Stimulated activated CD4-positive, alpha-beta T cell treated with anti-CD3 and anti-CD28 coated beads, TNF-alpha, amount 100 ng/mL, for 24 hours (primary cell): ENCODE data around the gene MSI2.

ENCODE experiments used
- DNase-seq, 3 experiments: peaks; one replicate each; pipeline ENCODE4 v3.0.0-alpha.2; 2020; ENCODE audit warnings: low read depth in 3 of 3

MSI2 gene

DNA sequence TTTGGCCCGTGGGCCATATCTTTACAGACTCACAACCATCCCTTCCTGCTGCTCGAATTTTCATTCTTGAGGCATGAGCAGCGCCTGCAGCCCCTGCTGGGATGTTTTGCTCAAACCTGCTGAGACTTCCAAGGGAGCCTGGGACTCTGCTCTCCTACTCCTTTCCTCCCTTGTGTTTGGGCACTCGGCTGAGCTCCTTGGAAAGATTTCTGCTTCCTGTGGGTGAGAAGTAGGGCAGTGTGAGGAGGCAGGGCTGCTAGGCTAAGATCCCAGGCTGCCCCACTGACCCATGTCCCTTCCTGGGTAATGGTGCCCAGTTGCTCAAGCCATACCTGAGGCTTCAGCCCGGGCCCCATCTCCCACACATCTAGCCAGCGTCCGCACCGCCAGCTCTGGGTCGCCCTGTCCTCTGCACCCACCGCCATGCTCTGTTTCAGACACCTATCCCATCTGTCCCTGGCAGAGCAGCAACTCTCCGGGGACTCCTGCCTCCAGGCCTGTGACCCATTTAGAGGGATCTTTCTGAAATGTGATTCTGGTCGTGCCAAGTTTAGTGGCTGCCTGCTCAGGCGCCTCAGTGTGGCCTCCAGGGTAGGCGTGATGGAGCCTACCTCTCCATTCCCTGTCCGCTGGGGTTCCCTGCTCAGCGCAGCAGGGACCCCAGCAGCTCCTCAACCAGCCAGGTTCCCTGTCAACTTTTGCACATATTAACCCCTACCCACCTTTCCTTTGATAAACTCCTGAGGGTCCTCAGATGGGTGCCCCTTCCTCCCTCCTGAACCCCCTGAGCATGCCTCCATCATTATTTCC lies 298.7 kb downstream of the MSI2 start:
- DNase-seq, result no peak

- no peak for DNase-seq
Measured at GRCh38 chr17:57555636-57556175, 299.4 kb downstream of the MSI2 start.

GRCh38 chr17:57556320-57556719 lies 300.0 kb downstream of the MSI2 start:
- no peak for DNase-seq

GRCh38 chr17:57556977-57557376 lies 300.7 kb downstream of the MSI2 start:
- no peak for DNase-seq

- DNase-seq, result no peak
Measured at GRCh38 chr17:57557416-57557815, 301.1 kb downstream of the MSI2 start.

- DNase-seq, result no peak
Measured at GRCh38 chr17:57557834-57558681, 301.7 kb downstream of the MSI2 start.

- DNase-seq, result no peak
Measured at GRCh38 chr17:57559226-57559625, 302.9 kb downstream of the MSI2 start.

DNA sequence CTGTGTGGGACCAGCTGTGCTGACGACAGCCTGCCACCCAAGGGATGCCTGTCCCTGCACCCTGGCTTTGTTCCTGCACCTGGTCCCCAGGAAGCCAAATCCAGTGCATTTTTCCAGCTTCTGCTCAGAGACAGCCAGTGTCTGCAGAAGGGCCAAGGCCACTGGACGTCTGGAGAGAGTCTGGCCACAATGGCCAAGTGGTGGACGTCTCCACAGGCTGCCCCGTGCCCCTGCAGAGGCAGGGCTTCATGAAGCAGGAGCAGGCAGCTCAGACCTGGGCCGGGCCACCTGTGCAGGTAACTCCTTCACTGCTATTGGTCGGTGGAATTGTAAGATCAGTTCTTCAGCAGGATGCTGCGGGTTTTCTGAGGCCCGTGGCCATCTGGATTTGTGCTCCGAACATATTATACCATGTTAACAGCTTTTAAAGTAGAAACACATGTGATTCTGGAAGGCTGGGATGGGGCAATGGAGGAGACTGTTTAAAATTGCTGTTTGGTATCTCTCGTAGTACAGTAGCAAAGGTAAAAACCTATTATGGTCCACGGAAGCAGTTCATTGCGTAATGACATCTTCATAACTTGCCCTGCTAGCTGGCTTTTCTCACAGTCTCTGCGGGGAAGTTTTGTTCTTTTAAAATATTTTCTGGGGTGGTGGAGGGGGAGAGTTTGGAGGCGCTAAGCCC lies 303.5 kb downstream of the MSI2 start:
- DNase-seq, result no peak

- no peak for DNase-seq
Measured at GRCh38 chr17:57560319-57560705, 304.0 kb downstream of the MSI2 start.

- DNase-seq, result no peak
Measured at GRCh38 chr17:57561072-57561861, 304.9 kb downstream of the MSI2 start.

GRCh38 chr17:57562184-57562698 lies 305.9 kb downstream of the MSI2 start:
- no peak for DNase-seq

DNA sequence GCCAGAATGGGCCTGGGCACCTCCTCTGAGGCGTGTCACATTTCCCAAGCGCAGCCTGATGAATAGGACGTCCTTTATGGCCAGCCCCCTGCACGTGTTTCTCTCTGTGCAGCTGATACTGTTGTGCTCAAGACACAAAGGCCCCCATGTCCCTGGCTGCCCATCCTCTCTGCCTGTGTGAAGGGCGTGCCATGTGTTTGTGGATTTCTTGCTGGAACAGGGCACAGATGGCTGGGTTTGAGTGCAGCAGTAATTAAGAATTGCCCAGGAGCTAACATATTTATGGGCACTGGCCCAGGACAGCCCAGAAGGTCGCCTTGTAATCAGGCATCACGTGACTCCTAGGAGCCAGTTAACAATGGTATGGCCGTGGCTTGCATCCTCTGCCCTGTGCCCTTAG lies 307.6 kb downstream of the MSI2 start:
- no peak for DNase-seq

GRCh38 chr17:57565176-57565575 lies 308.9 kb downstream of the MSI2 start:
- DNase-seq, result no peak

GRCh38 chr17:57566721-57567120 lies 310.4 kb downstream of the MSI2 start:
- DNase-seq, result no peak

- DNase-seq, result no peak
Measured at GRCh38 chr17:57567251-57567650, 310.9 kb downstream of the MSI2 start.

GRCh38 chr17:57568340-57568739 lies 312.0 kb downstream of the MSI2 start:
- no peak for DNase-seq

GRCh38 chr17:57569021-57569420 lies 312.7 kb downstream of the MSI2 start:
- no peak for DNase-seq

DNA sequence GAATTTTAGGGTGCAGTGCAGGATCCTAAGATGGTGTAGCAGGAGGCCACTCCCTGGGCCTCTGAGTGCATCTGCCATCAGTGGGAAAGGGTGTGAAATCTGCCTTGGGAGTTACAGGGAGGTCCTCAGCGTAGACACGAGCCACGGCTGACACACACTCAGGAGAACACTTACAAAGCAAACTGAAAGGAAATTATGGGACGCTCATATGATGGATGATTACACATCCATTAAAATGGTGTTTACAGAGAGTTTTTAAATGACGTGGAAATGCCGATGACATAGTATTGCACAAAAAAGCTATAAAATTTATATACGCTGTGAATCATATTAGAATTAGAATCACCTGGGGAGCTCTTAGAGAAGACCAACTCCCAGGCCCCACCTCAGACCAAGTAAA lies 313.5 kb downstream of the MSI2 start:
- no peak for DNase-seq

GRCh38 chr17:57570724-57571344 lies 314.5 kb downstream of the MSI2 start:
- no peak for DNase-seq

GRCh38 chr17:57572062-57572461 lies 315.7 kb downstream of the MSI2 start:
- DNase-seq, result no peak

DNA sequence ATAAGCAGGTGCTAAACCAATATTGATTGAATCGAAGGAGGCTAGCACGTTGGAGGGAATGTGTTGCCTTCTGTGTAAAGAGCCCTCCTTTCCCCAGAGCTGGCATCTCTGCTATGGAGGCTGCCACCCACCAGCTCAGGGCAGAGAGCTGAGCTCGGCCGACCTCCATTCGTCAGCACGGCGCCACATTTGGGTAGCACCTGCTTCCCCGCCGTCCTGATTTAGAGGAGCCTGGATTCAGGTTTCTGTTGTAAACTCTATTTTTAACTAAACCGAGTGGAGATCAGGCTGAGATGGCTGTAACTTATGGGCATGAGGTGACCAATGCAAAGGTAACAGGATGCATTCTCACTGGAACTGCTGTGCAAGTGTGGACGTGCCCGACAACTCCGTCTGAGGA lies 316.3 kb downstream of the MSI2 start:
- DNase-seq, result no peak
